ENCODE data around the gene CYB561D2.

DNA sequence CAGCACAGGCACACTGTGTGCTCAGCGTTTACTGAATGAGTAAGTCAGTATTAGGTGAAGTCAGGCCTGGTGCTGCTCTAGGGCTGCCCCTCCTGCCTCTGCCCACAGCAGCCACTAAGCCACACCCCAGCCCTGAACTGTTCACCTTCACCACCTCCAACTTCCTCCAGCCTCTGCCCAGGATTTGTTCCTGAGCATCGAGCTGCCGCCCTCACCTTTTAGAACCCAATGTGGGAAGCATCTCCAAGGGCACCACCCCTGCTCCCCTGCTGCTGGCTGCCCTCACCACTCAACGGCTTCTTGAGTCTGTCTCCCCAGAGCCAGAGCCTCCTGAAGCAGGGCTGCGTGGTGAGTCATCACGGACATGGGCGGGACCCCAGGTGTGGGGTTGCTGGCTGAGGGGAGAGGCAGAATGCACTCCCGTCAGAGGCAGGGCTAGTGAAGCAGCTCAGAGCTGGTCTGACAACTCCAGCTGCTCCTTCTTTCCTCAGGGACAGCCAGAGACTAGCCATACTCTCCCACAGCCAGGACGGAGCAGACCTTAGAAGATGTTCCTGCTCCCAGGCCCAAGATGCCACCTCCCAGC lies 33.9 kb upstream of the CYB561D2 start:
- TF ChIP-seq, protein P1, sequence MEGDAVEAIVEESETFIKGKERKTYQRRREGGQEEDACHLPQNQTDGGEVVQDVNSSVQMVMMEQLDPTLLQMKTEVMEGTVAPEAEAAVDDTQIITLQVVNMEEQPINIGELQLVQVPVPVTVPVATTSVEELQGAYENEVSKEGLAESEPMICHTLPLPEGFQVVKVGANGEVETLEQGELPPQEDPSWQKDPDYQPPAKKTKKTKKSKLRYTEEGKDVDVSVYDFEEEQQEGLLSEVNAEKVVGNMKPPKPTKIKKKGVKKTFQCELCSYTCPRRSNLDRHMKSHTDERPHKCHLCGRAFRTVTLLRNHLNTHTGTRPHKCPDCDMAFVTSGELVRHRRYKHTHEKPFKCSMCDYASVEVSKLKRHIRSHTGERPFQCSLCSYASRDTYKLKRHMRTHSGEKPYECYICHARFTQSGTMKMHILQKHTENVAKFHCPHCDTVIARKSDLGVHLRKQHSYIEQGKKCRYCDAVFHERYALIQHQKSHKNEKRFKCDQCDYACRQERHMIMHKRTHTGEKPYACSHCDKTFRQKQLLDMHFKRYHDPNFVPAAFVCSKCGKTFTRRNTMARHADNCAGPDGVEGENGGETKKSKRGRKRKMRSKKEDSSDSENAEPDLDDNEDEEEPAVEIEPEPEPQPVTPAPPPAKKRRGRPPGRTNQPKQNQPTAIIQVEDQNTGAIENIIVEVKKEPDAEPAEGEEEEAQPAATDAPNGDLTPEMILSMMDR (IDR thresholded peaks at IDR 0.05) = no peak
- no peak for TF ChIP-seq EZH2phosphoT487 (IDR thresholded peaks at IDR 0.05)
- TF ChIP-seq EZH2 (IDR thresholded peaks at IDR 0.05) = no peak
